Vagina (tissue), 2 donors: Measurements from ENCODE around the gene STOX2.

Experiments used
- CTCF ChIP-seq, 3 experiments: fragments of 450-650 bp in 2 of 3; fragments of 200-600 bp in 1 of 3; sonication (generic) in 1 of 3; IDR thresholded peaks; one replicate each; pipeline ENCODE4 v1.5.1; 2017 to 2019; ENCODE audit warnings: antibody characterized with exemption in 3 of 3, mild to moderate bottlenecking in 2 of 3, moderate library complexity in 2 of 3
- POLR2AphosphoS5 ChIP-seq, 2 donors: sonication (generic); formaldehyde crosslinking; IDR thresholded peaks; one replicate each; pipeline ENCODE4 v1.9.0; 2017; ENCODE audit warnings: antibody characterized with exemption in 2 of 2, mild to moderate bottlenecking in 2 of 2, low read depth in 1 of 2; ENCODE audit not compliant: insufficient read depth in 1 of 2

GRCh38 chr4:184030764-184031163 lies 125.7 kb downstream of the STOX2 start:
- TF ChIP-seq CTCF (IDR thresholded peaks at IDR 0.05) (no peak), POLR2AphosphoS5 (IDR thresholded peaks at IDR 0.05; ENCODE audit: insufficient read depth in 1 of 2, low read depth in 1 of 2) (no peak)
